HEK293 (cell line): ENCODE measurements around the gene CYB5R4.

Source experiments
- CTCF ChIA-PET: fragments of 350-600 bp; formaldehyde crosslinking; extraction: SDS; loops from one replicate; lab custom pipeline; 2021; ENCODE audit warnings: antibody characterized with exemption; lab: Yijun Ruan, JAX
- POLR2A ChIA-PET: fragments of 300-600 bp; formaldehyde crosslinking; extraction: SDS; loops from one replicate; lab custom pipeline; 2020; ENCODE audit warnings: antibody characterized with exemption, inconsistent platforms; lab: Yijun Ruan, JAX
- H3K27ac ChIP-seq: fragments of 200-500 bp; sonication (Bioruptor generic); 2 replicates; pipeline ENCODE4 v1.5.1; 2014; ENCODE audit warnings: low read depth, low read length, control low read depth, inconsistent platforms; ENCODE audit errors: extremely low read depth
- H3K36me3 ChIP-seq, 2 experiments: fragments of 200-500 bp in 1 of 2; sonication (Bioruptor generic) in 1 of 2; 1 replicate in 1 of 2; 2 replicates in 1 of 2; pipeline ENCODE4 v1.5.1; 2014 to 2017; ENCODE audit warnings: inconsistent platforms in 2 of 2, low read length in 2 of 2; ENCODE audit not compliant: control insufficient read depth in 2 of 2, insufficient read depth in 1 of 2
- H3K4me1 ChIP-seq: fragments of 200-500 bp; sonication (Bioruptor generic); 2 replicates; pipeline ENCODE4 v1.5.1; 2014; ENCODE audit warnings: mild to moderate bottlenecking, low read length, inconsistent platforms; ENCODE audit not compliant: control insufficient read depth, insufficient read depth
- H3K4me3 ChIP-seq: 2 replicates; pipeline ENCODE4 v1.5.1; 2011; ENCODE audit warnings: low read depth, mild to moderate bottlenecking, control low read depth, low read length, moderate library complexity
- H3K9me3 ChIP-seq: fragments of 200-500 bp; sonication (Bioruptor generic); 2 replicates; pipeline ENCODE4 v1.5.1; 2014; ENCODE audit warnings: low read depth, low read length, inconsistent platforms; ENCODE audit not compliant: control insufficient read depth, insufficient read depth
- GLI4 ChIP-seq: fragments of 450-650 bp; formaldehyde crosslinking; IDR thresholded peaks from 2 replicates; pipeline ENCODE4 v1.5.1; 2016; ENCODE audit warnings: missing biosample characterization, missing genetic modification characterization
- PATZ1 ChIP-seq: fragments of 450-650 bp; formaldehyde crosslinking; IDR thresholded peaks from 2 replicates; pipeline ENCODE4 v1.5.1; 2016; ENCODE audit warnings: missing biosample characterization, missing genetic modification characterization
- PRDM1 ChIP-seq: fragments of 450-650 bp; formaldehyde crosslinking; IDR thresholded peaks from 2 replicates; pipeline ENCODE4; 2016; ENCODE audit warnings: missing biosample characterization, missing genetic modification characterization
- PRDM6 ChIP-seq: fragments of 450-650 bp; formaldehyde crosslinking; IDR thresholded peaks from 2 replicates; pipeline ENCODE4 v1.5.1; 2017; ENCODE audit warnings: missing biosample characterization, missing genetic modification characterization
- ZIC2 ChIP-seq: fragments of 450-650 bp; formaldehyde crosslinking; IDR thresholded peaks from 2 replicates; pipeline ENCODE4 v1.5.1; 2016; ENCODE audit warnings: missing biosample characterization, missing genetic modification characterization
- ZNF140 ChIP-seq: fragments of 450-650 bp; formaldehyde crosslinking; IDR thresholded peaks from 2 replicates; pipeline ENCODE4 v1.5.1; 2016; ENCODE audit warnings: missing biosample characterization, missing genetic modification characterization
- ZNF19 ChIP-seq: fragments of 450-650 bp; formaldehyde crosslinking; IDR thresholded peaks from 2 replicates; pipeline ENCODE4; 2016; ENCODE audit warnings: missing biosample characterization, missing genetic modification characterization, low read depth
- ZNF311 ChIP-seq: fragments of 450-650 bp; formaldehyde crosslinking; IDR thresholded peaks from 2 replicates; pipeline ENCODE4 v1.5.1; 2017; ENCODE audit warnings: missing biosample characterization, missing genetic modification characterization, borderline replicate concordance
- ZNF354C ChIP-seq: fragments of 450-650 bp; formaldehyde crosslinking; IDR thresholded peaks from 2 replicates; pipeline ENCODE4 v1.5.1; 2016; ENCODE audit warnings: missing biosample characterization, missing genetic modification characterization, low read depth, borderline replicate concordance
- ZNF366 ChIP-seq: fragments of 450-650 bp; formaldehyde crosslinking; conservative IDR thresholded peaks from 2 replicates; pipeline ENCODE4 v1.5.1; 2016; ENCODE audit warnings: missing biosample characterization, missing genetic modification characterization
- ZNF513 ChIP-seq: fragments of 450-650 bp; IDR thresholded peaks from 2 replicates; pipeline ENCODE4 v1.5.1; 2018; ENCODE audit warnings: missing biosample characterization, missing genetic modification characterization
- ZNF629 ChIP-seq: fragments of 450-650 bp; formaldehyde crosslinking; IDR thresholded peaks from 2 replicates; pipeline ENCODE4 v1.5.1; 2017; ENCODE audit warnings: missing biosample characterization, missing genetic modification characterization
- ZNF658 ChIP-seq: fragments of 450-650 bp; formaldehyde crosslinking; IDR thresholded peaks from 2 replicates; pipeline ENCODE4; 2016; ENCODE audit warnings: missing biosample characterization, missing genetic modification characterization
- ZNF660 ChIP-seq: fragments of 450-650 bp; IDR thresholded peaks from 2 replicates; pipeline ENCODE4 v1.5.1; 2018; ENCODE audit warnings: missing biosample characterization, mild to moderate bottlenecking, missing genetic modification characterization
- ZNF792 ChIP-seq: fragments of 450-650 bp; formaldehyde crosslinking; IDR thresholded peaks from 2 replicates; pipeline ENCODE4 v1.5.1; 2016; ENCODE audit warnings: missing biosample characterization, missing genetic modification characterization
- ZNF830 ChIP-seq: fragments of 450-650 bp; IDR thresholded peaks from 2 replicates; pipeline ENCODE4 v1.5.0; 2018; ENCODE audit warnings: missing biosample characterization, missing genetic modification characterization, low read depth, mild to moderate bottlenecking, moderate library complexity
- ZXDB ChIP-seq: fragments of 450-650 bp; formaldehyde crosslinking; IDR thresholded peaks from 2 replicates; pipeline ENCODE4 v1.5.1; 2016; ENCODE audit warnings: missing biosample characterization, missing genetic modification characterization
- TF ChIP-seq, protein P1 (sequence below): fragments of 450-650 bp; formaldehyde crosslinking; IDR thresholded peaks from 2 replicates; pipeline ENCODE4 v1.5.1; 2017; ENCODE audit warnings: missing biosample characterization, missing genetic modification characterization
- TF ChIP-seq, protein P2 (sequence below): fragments of 450-650 bp; formaldehyde crosslinking; IDR thresholded peaks from 2 replicates; pipeline ENCODE4 v1.5.1; 2016; ENCODE audit warnings: missing biosample characterization, missing genetic modification characterization

The CYB5R4 gene

DNA sequence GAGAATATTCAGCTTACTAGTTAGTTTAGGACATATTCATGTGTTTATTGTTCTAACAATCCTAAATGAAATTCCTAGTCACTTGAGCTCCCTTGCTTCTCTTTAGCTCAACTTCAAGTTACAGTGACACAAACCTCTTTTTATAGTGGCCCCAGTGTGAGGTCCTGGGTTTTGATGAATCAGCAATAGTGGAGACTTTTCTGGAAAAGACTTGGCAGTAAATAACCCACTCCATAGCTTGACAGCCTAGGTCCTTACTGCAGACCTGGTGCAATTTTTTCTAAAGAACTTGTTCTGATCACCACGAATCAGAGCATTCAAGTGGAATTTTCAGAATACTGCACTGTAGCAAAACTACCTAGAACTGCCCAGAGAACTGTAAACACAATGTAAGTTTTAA is 13.2 kb upstream of the CYB5R4 start:
- ChIA-PET CTCF (interaction anchor here (0.6 to 1.8 kb wide), 2 partner anchors 19 to 231 kb away, joined by 3 to 4 read pairs; no protein-coding TSS in a partner anchor), POLR2A (interaction anchor here (1.0 kb wide), 1 partner anchor 14 kb away, joined by 3 read pairs; no protein-coding TSS in a partner anchor)
- TF ChIP-seq, protein P1, sequence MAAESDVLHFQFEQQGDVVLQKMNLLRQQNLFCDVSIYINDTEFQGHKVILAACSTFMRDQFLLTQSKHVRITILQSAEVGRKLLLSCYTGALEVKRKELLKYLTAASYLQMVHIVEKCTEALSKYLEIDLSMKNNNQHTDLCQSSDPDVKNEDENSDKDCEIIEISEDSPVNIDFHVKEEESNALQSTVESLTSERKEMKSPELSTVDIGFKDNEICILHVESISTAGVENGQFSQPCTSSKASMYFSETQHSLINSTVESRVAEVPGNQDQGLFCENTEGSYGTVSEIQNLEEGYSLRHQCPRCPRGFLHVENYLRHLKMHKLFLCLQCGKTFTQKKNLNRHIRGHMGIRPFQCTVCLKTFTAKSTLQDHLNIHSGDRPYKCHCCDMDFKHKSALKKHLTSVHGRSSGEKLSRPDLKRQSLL = peak; percentile 30; the same call in 1 of the 2 replicates
- 0 out of 2 replicates have a peak, but pooled peaks have one; percentile 24 for TF ChIP-seq PRDM6 (tag by site-specific recombination)
- no peak for TF ChIP-seq ZNF19 (tag by site-specific recombination)
- TF ChIP-seq ZIC2 (tag by site-specific recombination) = no peak
- Histone ChIP-seq H3K27ac (no peak overlapping the region), H3K4me3 (no peak overlapping the region), H3K4me1 (no peaks in the 10 kb centered on the region), H3K36me3 (no peaks in the 10 kb centered on the region), H3K9me3 (no peaks in the 10 kb centered on the region)

GRCh38 chr6:83847179-83847578 is 12.3 kb upstream of the CYB5R4 start:
- Histone ChIP-seq H3K27ac (no peak overlapping the region), H3K36me3 (no peaks in the 10 kb centered on the region), H3K4me1 (no peaks in the 10 kb centered on the region), H3K4me3 (no peak overlapping the region), H3K9me3 (no peaks in the 10 kb centered on the region)
- CTCF ChIA-PET = interaction anchor here (0.6 to 1.0 kb wide), 2 partner anchors 333 to 375 kb away, joined by 3 to 5 read pairs; no protein-coding TSS in a partner anchor
- TF ChIP-seq ZNF140 (no peak), ZNF629 (tag by site-specific recombination) (no peak), ZNF311 (tag by site-specific recombination) (no peak), ZNF354C (no peak), PRDM1 (tag by site-specific recombination) (peak; percentile 21; the same call in 1 of the 2 replicates), ZXDB (no peak), ZIC2 (tag by site-specific recombination) (no peak), ZNF660 (tag by site-specific recombination) (0 out of 2 replicates have a peak, but pooled peaks have one; percentile 11), ZNF658 (no peak)
- TF ChIP-seq, protein P2, sequence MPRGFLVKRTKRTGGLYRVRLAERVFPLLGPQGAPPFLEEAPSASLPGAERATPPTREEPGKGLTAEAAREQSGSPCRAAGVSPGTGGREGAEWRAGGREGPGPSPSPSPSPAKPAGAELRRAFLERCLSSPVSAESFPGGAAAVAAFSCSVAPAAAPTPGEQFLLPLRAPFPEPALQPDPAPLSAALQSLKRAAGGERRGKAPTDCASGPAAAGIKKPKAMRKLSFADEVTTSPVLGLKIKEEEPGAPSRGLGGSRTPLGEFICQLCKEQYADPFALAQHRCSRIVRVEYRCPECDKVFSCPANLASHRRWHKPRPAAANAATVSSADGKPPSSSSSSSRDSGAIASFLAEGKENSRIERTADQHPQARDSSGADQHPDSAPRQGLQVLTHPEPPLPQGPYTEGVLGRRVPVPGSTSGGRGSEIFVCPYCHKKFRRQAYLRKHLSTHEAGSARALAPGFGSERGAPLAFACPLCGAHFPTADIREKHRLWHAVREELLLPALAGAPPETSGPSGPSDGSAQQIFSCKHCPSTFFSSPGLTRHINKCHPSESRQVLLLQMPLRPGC = peak; percentile 59; the same call in 1 of the 2 replicates
- POLR2A ChIA-PET = interaction anchor here (1.3 kb wide), 1 partner anchor 13 kb away, joined by 4 read pairs; the partner anchor contains the start of gene CYB5R4

DNA sequence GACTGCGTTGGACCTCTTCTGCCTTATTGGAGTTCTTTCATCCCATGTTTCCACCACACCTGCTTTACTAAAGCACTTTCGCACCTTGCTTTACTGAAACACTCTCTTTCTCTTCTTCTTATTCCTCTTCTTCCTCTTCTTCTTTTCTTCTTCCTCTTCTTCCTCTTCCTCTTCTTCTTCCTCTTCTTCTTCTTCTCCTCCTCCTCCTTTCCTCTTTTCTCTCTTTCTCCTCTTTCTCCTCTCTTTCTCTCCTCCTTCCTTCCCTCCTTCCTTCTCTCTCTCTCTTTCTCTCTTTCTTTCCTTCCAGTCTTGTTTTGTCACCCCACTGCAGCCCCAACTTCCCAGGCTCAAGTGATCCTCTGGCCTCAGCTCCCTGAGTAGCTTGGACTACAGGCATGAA is 10.4 kb upstream of the CYB5R4 start:
- H3K4me3 ChIP-seq = no peak overlapping the region
- H3K4me1 ChIP-seq = no peaks in the 10 kb centered on the region; the same call in 1 of the 2 replicates
- ChIA-PET CTCF (interaction anchor here (0.6 kb wide), 1 partner anchor 833 kb away, joined by 3 read pairs; no protein-coding TSS in a partner anchor), POLR2A (no interaction called here)
- TF ChIP-seq GLI4 (tag by site-specific recombination) (no peak), ZNF366 (tag by site-specific recombination) (peak; percentile 84), PATZ1 (tag by site-specific recombination) (no peak), ZNF513 (tag by site-specific recombination) (peak; percentile 87), ZNF830 (no peak), ZNF792 (tag by site-specific recombination) (no peak)
- H3K9me3 ChIP-seq = no peaks in the 10 kb centered on the region
- H3K27ac ChIP-seq = no peak overlapping the region
- no peaks in the 10 kb centered on the region for H3K36me3 ChIP-seq
